ENCODE measurements around the gene TIMM10B. TPM values are rescaled to one million over a fixed set of nuclear protein-coding genes. Genes with fewer than 3 reads are reported as not detected.

Gene TIMM10B
- total and polyA plus RNA-seq, 7 donors: 12.5 to 32.8 (median 16.5) TPM

DNA sequence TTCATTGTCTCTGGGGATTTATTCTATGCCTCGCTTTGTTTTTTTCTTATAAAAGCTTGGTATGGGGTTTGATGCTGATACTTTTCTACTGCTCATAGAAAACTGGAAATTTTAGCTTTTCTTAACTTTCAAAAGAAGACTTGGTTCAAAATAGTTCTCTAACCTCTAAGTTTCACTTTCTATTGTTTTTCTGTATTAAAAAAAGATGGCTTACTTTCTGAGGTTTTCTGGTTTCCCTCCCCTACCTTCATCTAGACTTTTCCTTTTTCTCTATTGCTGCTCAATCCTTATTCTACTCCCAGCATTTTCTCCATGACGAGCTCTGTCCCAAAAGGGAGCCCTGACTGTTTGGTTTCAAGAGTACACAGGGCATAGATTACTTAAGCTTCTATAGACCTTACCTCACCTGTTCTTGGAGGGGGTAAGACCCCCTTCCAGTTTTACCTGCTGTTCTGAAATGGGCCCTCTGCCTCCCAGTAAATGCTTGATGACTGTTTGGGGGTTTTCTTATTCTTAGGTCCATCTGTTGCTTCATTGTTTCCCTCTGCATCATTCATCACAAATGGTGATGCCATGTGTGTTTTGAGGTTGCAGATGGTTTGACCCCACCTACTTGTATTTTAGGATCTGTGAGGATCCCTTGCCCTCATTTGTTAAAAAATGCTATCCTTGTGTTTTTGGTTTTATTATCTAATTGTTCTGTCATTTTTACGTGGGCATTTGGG, 45.3 kb downstream of the TIMM10B start:
- Histone ChIP-seq H3K4me1 (no peaks in the 10 kb centered on the region), H3K36me3 (ENCODE audit: insufficient read depth in 1 of 2, low read depth in 1 of 2) (peaks cover 6 to 28% of the 10 kb centered on the region in 2 donors), H3K9me3 (no peaks in the 10 kb centered on the region), H3K27ac (no peak overlapping the region), H3K4me3 (no peak overlapping the region), H3K27me3 (ENCODE audit: insufficient read depth in 3 of 3, low read length in 2 of 3) (no peaks in the 10 kb centered on the region)
- 88 to 91% (median 90%) methylated on average over 3 of the region's 3 CpGs for WGBS, 3 donors
- intact Hi-C loops (cut with DNase I): no loop called here
- ATAC-seq (no peak), DNase-seq (no peak)
- TF ChIP-seq, protein P1, sequence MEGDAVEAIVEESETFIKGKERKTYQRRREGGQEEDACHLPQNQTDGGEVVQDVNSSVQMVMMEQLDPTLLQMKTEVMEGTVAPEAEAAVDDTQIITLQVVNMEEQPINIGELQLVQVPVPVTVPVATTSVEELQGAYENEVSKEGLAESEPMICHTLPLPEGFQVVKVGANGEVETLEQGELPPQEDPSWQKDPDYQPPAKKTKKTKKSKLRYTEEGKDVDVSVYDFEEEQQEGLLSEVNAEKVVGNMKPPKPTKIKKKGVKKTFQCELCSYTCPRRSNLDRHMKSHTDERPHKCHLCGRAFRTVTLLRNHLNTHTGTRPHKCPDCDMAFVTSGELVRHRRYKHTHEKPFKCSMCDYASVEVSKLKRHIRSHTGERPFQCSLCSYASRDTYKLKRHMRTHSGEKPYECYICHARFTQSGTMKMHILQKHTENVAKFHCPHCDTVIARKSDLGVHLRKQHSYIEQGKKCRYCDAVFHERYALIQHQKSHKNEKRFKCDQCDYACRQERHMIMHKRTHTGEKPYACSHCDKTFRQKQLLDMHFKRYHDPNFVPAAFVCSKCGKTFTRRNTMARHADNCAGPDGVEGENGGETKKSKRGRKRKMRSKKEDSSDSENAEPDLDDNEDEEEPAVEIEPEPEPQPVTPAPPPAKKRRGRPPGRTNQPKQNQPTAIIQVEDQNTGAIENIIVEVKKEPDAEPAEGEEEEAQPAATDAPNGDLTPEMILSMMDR (IDR thresholded peaks at IDR 0.05): no peak

DNA sequence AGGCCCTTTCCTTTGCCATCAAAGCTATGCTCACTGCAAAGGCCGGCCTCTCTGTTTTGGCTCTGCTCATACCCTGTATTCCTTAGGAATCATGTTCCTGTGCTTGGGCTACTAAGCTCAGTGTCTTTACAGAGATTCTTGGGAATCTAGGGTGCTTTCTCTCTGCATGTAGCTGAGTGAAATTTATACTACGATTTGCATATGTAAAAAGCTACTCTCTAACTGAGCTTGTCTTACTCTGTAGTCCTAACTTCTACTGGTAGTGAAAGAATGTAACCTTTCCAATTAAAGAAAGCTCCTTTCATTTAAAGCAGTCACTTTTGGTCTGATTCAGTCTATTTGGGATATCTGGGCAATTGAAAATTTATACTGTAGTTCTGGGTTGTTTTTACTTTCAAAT, 48.0 kb downstream of the TIMM10B start:
- ATAC-seq: no peak
- WGBS, 3 donors: 82 to 90% (median 89%) methylated on average over 2 of the region's 2 CpGs
- Histone ChIP-seq H3K9me3 (no peaks in the 10 kb centered on the region), H3K27me3 (ENCODE audit: insufficient read depth in 3 of 3, low read length in 2 of 3) (no peaks in the 10 kb centered on the region), H3K36me3 (ENCODE audit: insufficient read depth in 1 of 2, low read depth in 1 of 2) (peaks cover 6 to 35% of the 10 kb centered on the region in 2 donors), H3K4me1 (no peaks in the 10 kb centered on the region), H3K27ac (no peak overlapping the region), H3K4me3 (no peak overlapping the region)
- no peak for DNase-seq
- TF ChIP-seq, protein P1 (IDR thresholded peaks at IDR 0.05): no peak
- intact Hi-C loops (cut with DNase I): no loop called here

DNA sequence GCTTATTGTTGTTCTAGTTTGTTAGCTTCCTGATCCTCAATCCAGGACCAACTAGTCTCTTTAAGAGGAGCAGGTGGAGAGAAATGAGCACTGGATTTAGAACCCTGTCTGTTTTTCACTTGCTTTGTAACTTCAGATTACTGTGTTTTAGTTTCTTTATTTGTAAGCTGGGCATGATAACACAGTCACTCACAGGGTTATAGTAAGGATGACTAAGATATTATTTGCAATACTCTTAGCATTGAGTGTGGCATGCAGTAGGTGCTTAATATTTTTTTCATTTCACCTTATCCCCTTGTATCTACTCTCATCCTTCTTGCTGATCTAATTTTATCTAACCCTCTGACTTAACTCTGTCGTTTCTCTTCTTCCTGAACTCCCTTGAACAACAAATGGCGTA, 49.5 kb downstream of the TIMM10B start:
- ATAC-seq: peak in 1 of 4 donors; percentile 22
- TF ChIP-seq, protein P1 (IDR thresholded peaks at IDR 0.05): no peak
- WGBS, 3 donors: 88 to 95% (median 92%) methylated on average over 2 of the region's 2 CpGs
- no peak overlapping the region for H3K4me3 ChIP-seq
- H3K4me1 ChIP-seq: no peaks in the 10 kb centered on the region
- no peak for DNase-seq
- H3K36me3 ChIP-seq (ENCODE audit: insufficient read depth in 1 of 2, low read depth in 1 of 2): peaks cover 6 to 38% of the 10 kb centered on the region in 2 donors
- no peak overlapping the region for H3K27ac ChIP-seq
- H3K27me3 ChIP-seq (ENCODE audit: insufficient read depth in 3 of 3, low read length in 2 of 3): no peaks in the 10 kb centered on the region
- intact Hi-C loops (cut with DNase I): loop anchor here (1.0 to 5.0 kb wide), 5 partner anchors 71 to 176 kb away; partner anchors contain the start of genes MRPL17 (in 2 of the 2), ILK (in 1 of the 2) and RRP8 (in 1 of the 2)
- no peaks in the 10 kb centered on the region for H3K9me3 ChIP-seq

DNA sequence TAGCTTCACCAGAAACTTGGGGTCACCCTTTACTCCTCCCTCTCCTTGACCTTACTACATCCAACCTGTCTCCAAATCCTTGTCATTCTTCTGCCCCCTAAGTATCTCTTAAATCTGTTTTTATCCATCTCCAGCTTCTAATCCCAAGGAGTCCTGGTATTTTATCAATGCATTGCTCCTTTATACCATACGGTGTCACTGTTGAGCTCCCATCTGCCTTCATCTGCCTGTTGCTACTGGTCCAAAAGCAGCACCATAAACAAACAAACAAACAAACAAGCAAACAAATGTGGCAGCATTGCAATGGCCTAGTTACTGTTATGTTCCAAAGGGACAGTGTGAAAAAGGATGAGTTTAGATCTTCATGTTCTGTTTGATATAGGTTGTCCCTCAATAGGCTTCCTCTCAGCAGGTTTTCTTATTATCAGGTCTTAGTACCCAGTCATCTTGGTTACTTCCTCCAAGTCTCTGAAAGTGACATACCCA, 50.0 kb downstream of the TIMM10B start:
- DNase-seq (no peak), ATAC-seq (peak; percentile 78 to 94 (median 84))
- TF ChIP-seq, protein P1 (IDR thresholded peaks at IDR 0.05): peak; percentile 77
- Histone ChIP-seq H3K4me3 (no peak overlapping the region), H3K36me3 (ENCODE audit: insufficient read depth in 1 of 2, low read depth in 1 of 2) (peaks cover 6 to 38% of the 10 kb centered on the region in 2 donors), H3K9me3 (no peaks in the 10 kb centered on the region), H3K4me1 (no peaks in the 10 kb centered on the region), H3K27ac (no peak overlapping the region), H3K27me3 (ENCODE audit: insufficient read depth in 3 of 3, low read length in 2 of 3) (no peaks in the 10 kb centered on the region)
- 0 to 8% (median 1%) methylated on average over 1 of the region's 1 CpG for WGBS, 3 donors
- intact Hi-C loops (cut with DNase I): loop anchor here (1.0 to 5.0 kb wide), 5 partner anchors 71 to 176 kb away; partner anchors contain the start of genes MRPL17 (in 2 of the 2), ILK (in 1 of the 2) and RRP8 (in 1 of the 2)

Other genes starting within 250 kb of the TIMM10B start
- gene FHIP1B, start 246.9 kb upstream of the TIMM10B start, total RNA-seq: 10 to 100 TPM in 3 of 4 donors, 1 to 10 TPM in 1; 9.1 to 21.6 (median 15.6) TPM
- 10 to 100 TPM; 15.7 to 22.2 (median 20.1) TPM for gene FHIP1B, start 246.9 kb upstream of the TIMM10B start, polyA plus RNA-seq
- not detected for gene CNGA4, start 242.4 kb upstream of the TIMM10B start, total RNA-seq
- under 1 TPM in 2 of 3 donors, not detected in 1; 0.03 to 0.21 TPM for gene CNGA4, start 242.4 kb upstream of the TIMM10B start, polyA plus RNA-seq
- not detected for gene CCKBR, start 221.7 kb upstream of the TIMM10B start, total RNA-seq
- gene CCKBR, start 221.7 kb upstream of the TIMM10B start, polyA plus RNA-seq: not detected
- gene CAVIN3, start 161.0 kb upstream of the TIMM10B start, total RNA-seq: 10 to 100 TPM; 14.2 to 25.5 (median 15.4) TPM
- gene CAVIN3, start 161.0 kb upstream of the TIMM10B start, polyA plus RNA-seq: 10 to 100 TPM; 21.5 to 24.7 (median 23.5) TPM
- gene SMPD1, start 91.0 kb upstream of the TIMM10B start, total RNA-seq: 10 to 100 TPM; 37.6 to 57.4 (median 39.1) TPM
- 10 to 100 TPM; 32.7 to 50.9 (median 33.6) TPM for gene SMPD1, start 91.0 kb upstream of the TIMM10B start, polyA plus RNA-seq
- gene APBB1, start 62.4 kb upstream of the TIMM10B start, total RNA-seq: 10 to 100 TPM; 36.5 to 53.9 (median 43.0) TPM
- gene APBB1, start 62.4 kb upstream of the TIMM10B start, polyA plus RNA-seq: 10 to 100 TPM; 39.5 to 49.5 (median 42.5) TPM
- gene HPX, start 40.5 kb upstream of the TIMM10B start, total RNA-seq: under 1 TPM in 3 of 4 donors, not detected in 1; 0.34 to 0.75 (median 0.36) TPM
- gene HPX, start 40.5 kb upstream of the TIMM10B start, polyA plus RNA-seq: under 1 TPM; 0.04 to 0.38 (median 0.16) TPM
- gene TRIM3, start 7.6 kb upstream of the TIMM10B start, total RNA-seq: 10 to 100 TPM in 3 of 4 donors, 1 to 10 TPM in 1; 9.6 to 15.3 (median 12.7) TPM
- gene TRIM3, start 7.6 kb upstream of the TIMM10B start, polyA plus RNA-seq: 10 to 100 TPM; 11.5 to 12.5 (median 12.2) TPM
- 10 to 100 TPM in 3 of 4 donors, 1 to 10 TPM in 1; 8.4 to 25.5 (median 15.5) TPM for gene ARFIP2, start 170 bp upstream of the TIMM10B start, total RNA-seq
- gene ARFIP2, start 170 bp upstream of the TIMM10B start, polyA plus RNA-seq: 10 to 100 TPM; 19.4 to 31.3 (median 21.0) TPM
- gene DNHD1, start 15.8 kb downstream of the TIMM10B start, total RNA-seq: 1 to 10 TPM; 3.1 to 7.8 (median 3.5) TPM
- gene DNHD1, start 15.8 kb downstream of the TIMM10B start, polyA plus RNA-seq: 1 to 10 TPM; 2.0 to 9.0 (median 3.4) TPM
- 10 to 100 TPM; 11.6 to 18.6 (median 15.5) TPM for gene RRP8, start 122.1 kb downstream of the TIMM10B start, total RNA-seq
- 10 to 100 TPM; 18.4 to 34.0 (median 26.1) TPM for gene RRP8, start 122.1 kb downstream of the TIMM10B start, polyA plus RNA-seq
- gene ILK, start 122.3 kb downstream of the TIMM10B start, total RNA-seq: 10 to 100 TPM; 68.3 to 96.6 (median 84.3) TPM
- 100 to 1,000 TPM in 2 of 3 donors, 10 to 100 TPM in 1; 75.8 to 173 (median 104) TPM for gene ILK, start 122.3 kb downstream of the TIMM10B start, polyA plus RNA-seq
- gene TAF10, start 130.7 kb downstream of the TIMM10B start, total RNA-seq: 100 to 1,000 TPM in 2 of 4 donors, 10 to 100 TPM in 2; 70.4 to 119 (median 99.5) TPM
- gene TAF10, start 130.7 kb downstream of the TIMM10B start, polyA plus RNA-seq: 10 to 100 TPM; 67.0 to 80.3 (median 67.1) TPM
- gene TPP1, start 137.9 kb downstream of the TIMM10B start, total RNA-seq: 10 to 100 TPM; 28.0 to 50.2 (median 35.8) TPM
- gene TPP1, start 137.9 kb downstream of the TIMM10B start, polyA plus RNA-seq: 10 to 100 TPM; 11.8 to 30.0 (median 21.6) TPM
- 1 to 10 TPM; 3.2 to 7.2 (median 5.4) TPM for gene DCHS1, start 174.3 kb downstream of the TIMM10B start, total RNA-seq
- gene DCHS1, start 174.3 kb downstream of the TIMM10B start, polyA plus RNA-seq: 1 to 10 TPM in 2 of 3 donors, under 1 TPM in 1; 0.98 to 1.7 (median 1.1) TPM
- gene MRPL17, start 201.8 kb downstream of the TIMM10B start, total RNA-seq: 10 to 100 TPM; 27.2 to 44.8 (median 38.8) TPM
- gene MRPL17, start 201.8 kb downstream of the TIMM10B start, polyA plus RNA-seq: 10 to 100 TPM; 43.0 to 95.6 (median 47.0) TPM